ENCODE data around the gene STRN3.

Gene STRN3

GRCh38 chr14:30849983-30850382 is 176.2 kb downstream of the STRN3 start:
- Mint-ChIP-seq H3K36me3 (ENCODE audit: low read depth) (no peaks in the 10 kb centered on the region), H3K9me3 (no peaks in the 10 kb centered on the region), H3K27ac (no peak overlapping the region), H3K4me1 (no peaks in the 10 kb centered on the region), H3K27me3 (ENCODE audit: low read depth, poor library complexity) (peaks cover 7% of the 10 kb centered on the region), H3K4me3 (no peak overlapping the region)
- no peak for DNase-seq
- no peak for TF ChIP-seq CTCF (IDR thresholded peaks at IDR 0.05)

- Mint-ChIP-seq H3K27me3 (ENCODE audit: low read depth, poor library complexity) (peaks cover 7% of the 10 kb centered on the region), H3K9me3 (no peaks in the 10 kb centered on the region), H3K4me3 (no peak overlapping the region), H3K4me1 (no peaks in the 10 kb centered on the region), H3K27ac (no peak overlapping the region), H3K36me3 (ENCODE audit: low read depth) (no peaks in the 10 kb centered on the region)
- DNase-seq: no peak
- TF ChIP-seq CTCF (IDR thresholded peaks at IDR 0.05): no peak
Observed at GRCh38 chr14:30849354-30849753, 176.8 kb downstream of the STRN3 start.

- no peak for DNase-seq
- no peaks in the 10 kb centered on the region for H3K36me3 Mint-ChIP-seq (ENCODE audit: low read depth)
- no peaks in the 10 kb centered on the region for H3K4me1 Mint-ChIP-seq
- peaks cover 7% of the 10 kb centered on the region for H3K27me3 Mint-ChIP-seq (ENCODE audit: low read depth, poor library complexity)
- H3K4me3 Mint-ChIP-seq: no peak overlapping the region
- H3K27ac Mint-ChIP-seq: no peak overlapping the region
- TF ChIP-seq CTCF (IDR thresholded peaks at IDR 0.05): no peak
- no peaks in the 10 kb centered on the region for H3K9me3 Mint-ChIP-seq
Observed at GRCh38 chr14:30848449-30849240, 177.5 kb downstream of the STRN3 start.

Data from nephron progenitor cell (in vitro differentiated cells).